Ovary (tissue), 9 donors: ENCODE data around the gene MOB3A. TPM values are rescaled to one million over a fixed set of nuclear protein-coding genes. Genes with fewer than 3 reads are reported as not detected.

Source experiments
- DNase-seq, 5 donors: peaks; one replicate each; pipeline ENCODE4 v3.0.0-alpha.2; 2019 to 2020
- H3K27ac ChIP-seq, 2 donors: fragments of 200-600 bp; one replicate each; pipeline versions ENCODE4 v1.5.1 to v1.8.0; 2019 to 2022
- H3K27me3 ChIP-seq: fragments of 200-600 bp; one replicate; pipeline ENCODE4 v1.8.0; 2022
- H3K36me3 ChIP-seq: fragments of 200-600 bp; sonication (generic); one replicate; pipeline ENCODE4 v1.5.1; 2019
- H3K4me1 ChIP-seq: one replicate; pipeline ENCODE4 v1.8.1; 2013; ENCODE audit warnings: mild to moderate bottlenecking, moderate library complexity; ENCODE audit not compliant: insufficient read depth
- H3K4me3 ChIP-seq: fragments of 200-600 bp; sonication (generic); one replicate; pipeline ENCODE4 v1.5.1; 2017
- H3K9me3 ChIP-seq, 2 donors: fragments of 200-600 bp in 1 of 2; sonication (generic) in 1 of 2; one replicate each; pipeline versions ENCODE4 v1.5.1 to v1.8.1; 2013 to 2019; ENCODE audit warnings: mild to moderate bottlenecking in 1 of 2, moderate library complexity in 1 of 2
- CTCF ChIP-seq, 3 donors: fragments of 450-650 bp in 2 of 3; fragments of 200-600 bp in 1 of 3; IDR thresholded peaks; one replicate each; pipeline versions ENCODE4 v1.5.1 to v1.8.0; 2016 to 2022; ENCODE audit warnings: antibody characterized with exemption in 3 of 3, mild to moderate bottlenecking in 1 of 3
- EP300 ChIP-seq: sonication (generic); formaldehyde crosslinking; IDR thresholded peaks from one replicate; pipeline ENCODE4 v1.6.1; 2017; ENCODE audit warnings: antibody characterized with exemption
- POLR2A ChIP-seq: fragments of 450-650 bp; IDR thresholded peaks from one replicate; pipeline ENCODE4 v1.6.1; 2017; ENCODE audit warnings: antibody characterized with exemption, mild to moderate bottlenecking, moderate library complexity
- WGBS, 3 donors: extraction: QIAGEN DNeasy Blood & Tissue Kit in 1 of 3; methylation state at CpG; one replicate each; pipeline versions ENCODE4 v1.1.5 to v1.1.7; 2013 to 2017; 5-methylcytosine and 5-hydroxymethylcytosine counted together
- intact Hi-C, 4 donors: fragments of 100-400 bp; cut with DNase I; formaldehyde crosslinking; loops; one replicate each; pipeline versions ENCODE4 v1.11.0 to v1.15.1; 2022 to 2023
- polyA plus RNA-seq, 2 donors: library from polyadenylated mRNA; stranded (reverse); fragments of 200-250 nt in 1 of 2; fragments of 350-450 nt in 1 of 2; fragmentation: Illumina TruSeq in 1 of 2; extraction: RNeasy Lipid Tissue Mini Kit (QIAGEN cat#74804) in 1 of 2; gene quantifications; one replicate each; pipeline ENCODE4 v1.2.3, GENCODE V29; 2013 to 2014
- total RNA-seq, 7 donors: library from RNA; depleted of rRNA in 2 of 7; stranded (reverse); fragments of >200 nt in 2 of 7; fragmentation: NEBNext Ultra II Directional in 3 of 7; extraction: Animal tissue kit (Norgen Biotek cat#: 25700) in 3 of 7; gene quantifications; one replicate each; pipeline versions ENCODE4 v1.1.0 to v1.2.4, GENCODE V29; 2016 to 2023
- donor health status: DM: no; HTN: no; CAD: no; lungs with moderate emphysema.
- donor health status: DM: no; HTN: no; CAD: no.
- donor health status: Bipolar disorder and iron deficiency.
- donor health status: DM: yes; HTN: yes; CAD: no.
- donor health status: DM: no; HTN: no; CAD: no.
- donor health status: DM: yes; HTN: yes; CAD: no.

Gene MOB3A
- total and polyA plus RNA-seq, 9 donors: 16.6 to 61.5 (median 44.1) TPM

DNA sequence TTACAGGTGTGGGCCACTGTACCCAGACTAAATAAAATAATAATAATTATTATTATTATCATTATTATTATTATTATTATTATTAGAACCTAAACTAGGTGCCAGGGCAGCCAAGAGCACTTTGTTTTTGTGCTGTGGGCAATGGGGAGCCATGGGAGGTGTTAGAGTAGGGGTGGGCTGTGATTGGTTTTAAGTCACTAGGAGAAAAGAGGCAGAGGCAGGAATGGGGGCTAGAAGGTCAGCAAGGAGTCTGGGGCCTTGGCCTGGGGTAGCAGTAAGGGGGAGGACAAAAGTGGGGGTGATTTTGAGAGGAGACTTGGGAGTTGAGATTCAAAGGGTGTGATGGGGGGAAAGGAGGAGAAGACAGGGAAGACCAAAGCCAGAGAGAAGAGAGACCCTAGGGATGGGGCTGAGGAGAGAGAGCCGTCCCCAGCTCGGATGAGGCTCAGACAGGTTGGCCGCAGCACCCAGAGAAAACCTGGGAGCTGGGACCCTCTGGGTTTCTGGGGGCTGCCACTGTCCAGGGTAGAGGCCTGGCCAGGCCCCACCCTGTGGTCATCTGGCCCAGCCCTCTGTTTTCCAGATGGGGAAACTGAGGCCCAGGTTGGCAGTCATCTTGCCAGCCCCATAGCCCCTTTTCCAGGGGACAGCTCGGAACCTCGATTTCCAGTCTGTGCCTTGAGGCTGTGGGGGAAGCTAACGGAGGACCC lies 62.9 kb downstream of the MOB3A start:
- H3K9me3 ChIP-seq: no peaks in the 10 kb centered on the region
- no peaks in the 10 kb centered on the region for H3K27me3 ChIP-seq
- H3K4me3 ChIP-seq: no peak overlapping the region
- WGBS, 3 donors: 92 to 97% (median 96%) methylated on average over 6 of the region's 6 CpGs
- intact Hi-C loops: no loop called here
- no peaks in the 10 kb centered on the region for H3K36me3 ChIP-seq
- no peak for TF ChIP-seq POLR2A
- TF ChIP-seq CTCF (IDR thresholded peaks at IDR 0.05): no peak
- TF ChIP-seq EP300: no peak
- H3K4me1 ChIP-seq: peaks cover 16% of the 10 kb centered on the region
- no peak for DNase-seq
- H3K27ac ChIP-seq: no peak overlapping the region

- peak; percentile 87 to 95 (median 88) for DNase-seq
- H3K27me3 ChIP-seq: no peaks in the 10 kb centered on the region
- H3K4me3 ChIP-seq: no peak overlapping the region
- no peaks in the 10 kb centered on the region for H3K9me3 ChIP-seq
- intact Hi-C loops: no loop called here
- no peaks in the 10 kb centered on the region for H3K36me3 ChIP-seq
- 6 to 11% (median 7%) methylated on average over 19 of the region's 19 CpGs for WGBS, 3 donors
- TF ChIP-seq EP300 (peak; percentile 78), POLR2A (no peak)
- peak overlapping the region; percentile 64 to 77 for H3K27ac ChIP-seq
- peaks cover 16% of the 10 kb centered on the region for H3K4me1 ChIP-seq
These were observed 63.7 kb downstream of the MOB3A start for GRCh38 chr19:2032296-2032941.

DNA sequence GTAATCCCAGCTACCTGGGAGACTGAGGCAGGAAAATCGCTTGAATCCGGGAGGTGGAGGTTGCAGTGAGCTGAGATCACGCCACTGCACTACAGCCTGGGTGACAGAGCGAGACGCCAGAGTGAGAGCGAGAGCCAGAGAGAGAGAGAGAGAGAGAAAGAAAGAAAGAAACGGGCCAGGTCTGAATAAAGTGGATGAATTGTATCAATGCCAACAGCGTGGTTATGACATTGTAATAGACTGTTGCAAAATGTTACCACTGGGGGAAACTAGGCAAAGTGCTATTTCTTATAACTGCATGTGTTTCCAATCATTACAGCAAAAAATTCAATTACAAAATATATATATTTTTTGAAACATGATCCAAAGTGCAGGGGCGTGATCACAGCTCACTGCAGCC lies 68.8 kb downstream of the MOB3A start:
- no peaks in the 10 kb centered on the region for H3K9me3 ChIP-seq
- no peak for DNase-seq
- H3K36me3 ChIP-seq: no peaks in the 10 kb centered on the region
- no peaks in the 10 kb centered on the region for H3K27me3 ChIP-seq
- peaks cover 8% of the 10 kb centered on the region for H3K4me1 ChIP-seq
- 55 to 65% (median 63%) methylated on average over 9 of the region's 9 CpGs for WGBS, 3 donors
- H3K4me3 ChIP-seq: no peak overlapping the region
- intact Hi-C loops: no loop called here
- no peak overlapping the region for H3K27ac ChIP-seq
- TF ChIP-seq POLR2A: no peak
- TF ChIP-seq EP300: no peak
- no peak for TF ChIP-seq CTCF (IDR thresholded peaks at IDR 0.05)

GRCh38 chr19:2026770-2027169 lies 69.4 kb downstream of the MOB3A start:
- Histone ChIP-seq H3K9me3 (no peaks in the 10 kb centered on the region), H3K27me3 (no peaks in the 10 kb centered on the region), H3K4me1 (peaks cover 4% of the 10 kb centered on the region), H3K4me3 (no peak overlapping the region), H3K27ac (no peak overlapping the region), H3K36me3 (no peaks in the 10 kb centered on the region)
- intact Hi-C loops: no loop called here
- 87 to 94% (median 87%) methylated on average over 10 of the region's 10 CpGs for WGBS, 3 donors
- no peak for TF ChIP-seq EP300
- TF ChIP-seq POLR2A: no peak
- no peak for TF ChIP-seq CTCF (IDR thresholded peaks at IDR 0.05)
- no peak for DNase-seq

- no peaks in the 10 kb centered on the region for H3K9me3 ChIP-seq
- H3K4me3 ChIP-seq: no peak overlapping the region
- intact Hi-C loops: loop anchor here in 2 of 4 donors (5.0 kb wide), 2 partner anchors 35 to 50 kb away; no protein-coding TSS in a partner anchor
- no peak for DNase-seq
- TF ChIP-seq CTCF (IDR thresholded peaks at IDR 0.05): no peak
- no peak for TF ChIP-seq EP300
- TF ChIP-seq POLR2A: no peak
- H3K4me1 ChIP-seq: no peaks in the 10 kb centered on the region
- H3K36me3 ChIP-seq: no peaks in the 10 kb centered on the region
- 94 to 96% (median 96%) methylated on average over 2 of the region's 2 CpGs for WGBS, 3 donors
- H3K27me3 ChIP-seq: no peaks in the 10 kb centered on the region
- no peak overlapping the region for H3K27ac ChIP-seq
These were observed 73.8 kb downstream of the MOB3A start for GRCh38 chr19:2022289-2022688.
